ENCODE measurements around the gene NCOA4.

NCOA4 gene

GRCh38 chr10:46030091-46030937 is at the start of gene NCOA4:
Gene NCOA4, minus strand, starts transcription at chr10:46030623. Its CDS starts 13,943 bp downstream, at chr10:46016680.
- no peaks in the 10 kb centered on the region for H3K9me3 ChIP-seq
- peaks cover 52 to 68% of the 10 kb centered on the region in 2 experiments for H3K4me1 ChIP-seq (ENCODE audit: control insufficient read depth in 1 of 2, insufficient read depth in 1 of 2, low read depth in 1 of 2, low read length in 1 of 2)
- peak within 1 kb of the TSS; percentile 94 for H3K27ac ChIP-seq
- peaks cover 13% of the 10 kb centered on the region for H3K36me3 ChIP-seq
- peak within 1 kb of the TSS; percentile 92 to 96 for H3K4me3 ChIP-seq (ENCODE audit: low read depth in 1 of 2, low read length in 1 of 2)
- H3K27me3 ChIP-seq = no peaks in the 10 kb centered on the region
- peak; percentile 98 for TF ChIP-seq CTCF (IDR thresholded peaks at IDR 0.05)

- Histone ChIP-seq H3K27me3 (no peaks in the 10 kb centered on the region), H3K36me3 (no peaks in the 10 kb centered on the region), H3K4me3 (ENCODE audit: low read depth in 1 of 2, low read length in 1 of 2) (peak overlapping the region; percentile 10 to 50), H3K9me3 (no peaks in the 10 kb centered on the region), H3K4me1 (ENCODE audit: control insufficient read depth in 1 of 2, insufficient read depth in 1 of 2, low read depth in 1 of 2, low read length in 1 of 2) (peaks cover 64 to 68% of the 10 kb centered on the region in 2 experiments), H3K27ac (peak overlapping the region; percentile 96)
- TF ChIP-seq CTCF (IDR thresholded peaks at IDR 0.05) = peak; percentile 20
These were observed 49.6 kb upstream of the NCOA4 start for GRCh38 chr10:46079831-46080585.

- H3K27ac ChIP-seq = peak overlapping the region; percentile 96
- no peaks in the 10 kb centered on the region for H3K36me3 ChIP-seq
- no peaks in the 10 kb centered on the region for H3K27me3 ChIP-seq
These were observed 47.4 kb upstream of the NCOA4 start for GRCh38 chr10:46077731-46078413.

GRCh38 chr10:46077141-46077554 is 46.7 kb upstream of the NCOA4 start:
- Histone ChIP-seq H3K4me3 (ENCODE audit: low read depth in 1 of 2, low read length in 1 of 2) (peak overlapping the region; percentile 27 to 50), H3K27ac (peak overlapping the region; percentile 96), H3K4me1 (ENCODE audit: control insufficient read depth in 1 of 2, insufficient read depth in 1 of 2, low read depth in 1 of 2, low read length in 1 of 2) (peaks cover 64 to 79% of the 10 kb centered on the region in 2 experiments), H3K9me3 (no peaks in the 10 kb centered on the region), H3K27me3 (no peaks in the 10 kb centered on the region), H3K36me3 (no peaks in the 10 kb centered on the region)
- TF ChIP-seq CTCF (IDR thresholded peaks at IDR 0.05) = no peak

More at GRCh38 chr10:46077731-46078413, 47.4 kb upstream of the NCOA4 start:
- H3K9me3 ChIP-seq = no peaks in the 10 kb centered on the region
- TF ChIP-seq CTCF (IDR thresholded peaks at IDR 0.05) = no peak
- H3K4me1 ChIP-seq (ENCODE audit: control insufficient read depth in 1 of 2, insufficient read depth in 1 of 2, low read depth in 1 of 2, low read length in 1 of 2) = peaks cover 64 to 79% of the 10 kb centered on the region in 2 experiments
- peak overlapping the region; percentile 27 to 50 for H3K4me3 ChIP-seq (ENCODE audit: low read depth in 1 of 2, low read length in 1 of 2)

- no peaks in the 10 kb centered on the region for H3K9me3 ChIP-seq
- H3K4me3 ChIP-seq (ENCODE audit: low read depth in 1 of 2, low read length in 1 of 2) = no peak overlapping the region
- H3K27ac ChIP-seq = peak overlapping the region; percentile 96
These were observed 45.4 kb upstream of the NCOA4 start for GRCh38 chr10:46075869-46076268.

More at GRCh38 chr10:46075869-46076268, 45.4 kb upstream of the NCOA4 start:
- H3K27me3 ChIP-seq = no peaks in the 10 kb centered on the region
- no peaks in the 10 kb centered on the region for H3K36me3 ChIP-seq
- TF ChIP-seq CTCF (IDR thresholded peaks at IDR 0.05) = no peak
- H3K4me1 ChIP-seq (ENCODE audit: control insufficient read depth in 1 of 2, insufficient read depth in 1 of 2, low read depth in 1 of 2, low read length in 1 of 2) = peaks cover 54 to 66% of the 10 kb centered on the region in 2 experiments
